PFSK-1 (cell line): Measurements from ENCODE around the gene WDR45B.

Source experiments
- FOXP2 ChIP-seq: optimal IDR thresholded peaks from 2 replicates; pipeline ENCODE3; 2011; ENCODE audit warnings: borderline replicate concordance, control low read depth, inconsistent platforms; ENCODE audit not compliant: insufficient read depth; ENCODE audit errors: extremely low read length, extremely low read depth
- POLR2AphosphoS5 ChIP-seq: IDR thresholded peaks from 2 replicates; pipeline ENCODE4 v1.6.1; 2012; ENCODE audit warnings: low read depth, mild to moderate bottlenecking, control low read depth, low read length, moderate library complexity
- REST ChIP-seq, 2 experiments: IDR thresholded peaks; 2 replicates each; pipeline versions ENCODE4 v1.6.1 to v1.8.0; 2011 to 2012; ENCODE audit warnings: low read depth in 2 of 2, low read length in 2 of 2, control low read depth in 1 of 2, inconsistent platforms in 1 of 2, mild to moderate bottlenecking in 1 of 2, moderate library complexity in 1 of 2; ENCODE audit not compliant: insufficient read depth in 1 of 2
- SIN3A ChIP-seq: IDR thresholded peaks from 2 replicates; pipeline ENCODE4 v1.6.1; 2012; ENCODE audit warnings: mild to moderate bottlenecking, low read length, moderate library complexity, borderline replicate concordance; ENCODE audit not compliant: insufficient read depth
- TAF1 ChIP-seq: IDR thresholded peaks from 2 replicates; pipeline ENCODE4 v1.6.1; 2012; ENCODE audit warnings: low read length, control low read depth, borderline replicate concordance; ENCODE audit not compliant: insufficient read depth

GRCh38 chr17:82659886-82660285 lies 11.6 kb upstream of the WDR45B start:
- no peak for TF ChIP-seq POLR2AphosphoS5
- TF ChIP-seq SIN3A = no peak
- TF ChIP-seq REST (IDR thresholded peaks at IDR 0.05; ENCODE audit: insufficient read depth in 1 of 2, low read depth in 2 of 2, low read length in 2 of 2) = no peak
- no peak for TF ChIP-seq TAF1
- no peak for TF ChIP-seq FOXP2
